ENCODE data around the gene SCYL1.

The SCYL1 gene

GRCh38 chr11:65537620-65538231 lies 12.8 kb downstream of the SCYL1 start:
- no peak for DNase-seq

GRCh38 chr11:65538232-65538914 lies 13.5 kb downstream of the SCYL1 start:
- no peak for DNase-seq

- no peak for DNase-seq
Measured at GRCh38 chr11:65538915-65539743, 14.2 kb downstream of the SCYL1 start.

GRCh38 chr11:65539744-65540289 lies 14.9 kb downstream of the SCYL1 start:
- no peak for DNase-seq

- DNase-seq = peak; percentile 67
Measured at GRCh38 chr11:65540290-65541092, 15.6 kb downstream of the SCYL1 start.

- DNase-seq = no peak
Measured at GRCh38 chr11:65541093-65541982, 16.5 kb downstream of the SCYL1 start.

GRCh38 chr11:65542738-65543390 lies 18.0 kb downstream of the SCYL1 start:
- no peak for DNase-seq

GRCh38 chr11:65545853-65546216 lies 21.0 kb downstream of the SCYL1 start:
- no peak for DNase-seq

GRCh38 chr11:65546217-65546958 lies 21.5 kb downstream of the SCYL1 start:
- DNase-seq = peak; percentile 84

GRCh38 chr11:65547446-65548125 lies 22.7 kb downstream of the SCYL1 start:
- no peak for DNase-seq

GRCh38 chr11:65548395-65548794 lies 23.5 kb downstream of the SCYL1 start:
- no peak for DNase-seq

GRCh38 chr11:65549096-65549495 lies 24.2 kb downstream of the SCYL1 start:
- DNase-seq = no peak

GRCh38 chr11:65551572-65552387 lies 26.9 kb downstream of the SCYL1 start:
- DNase-seq = peak; percentile 83

- no peak for DNase-seq
Measured at GRCh38 chr11:65552388-65552951, 27.6 kb downstream of the SCYL1 start.

- no peak for DNase-seq
Measured at GRCh38 chr11:65553301-65554001, 28.6 kb downstream of the SCYL1 start.

- DNase-seq = no peak
Measured at GRCh38 chr11:65554057-65554818, 29.4 kb downstream of the SCYL1 start.

- no peak for DNase-seq
Measured at GRCh38 chr11:65554842-65555430, 30.1 kb downstream of the SCYL1 start.

Measured in NCI-H1092 (cell line).